SH-SY5Y (cell line): ENCODE results near the gene BLOC1S4.

Experiments
- GATA2 ChIP-seq: IDR thresholded peaks from 2 replicates; pipeline ENCODE4 v1.6.1; 2011; ENCODE audit warnings: mild to moderate bottlenecking, low read depth, low read length
- GATA3 ChIP-seq: IDR thresholded peaks from 2 replicates; pipeline ENCODE4 v1.6.1; 2011; ENCODE audit warnings: low read depth, mild to moderate bottlenecking, low read length, moderate library complexity

DNA sequence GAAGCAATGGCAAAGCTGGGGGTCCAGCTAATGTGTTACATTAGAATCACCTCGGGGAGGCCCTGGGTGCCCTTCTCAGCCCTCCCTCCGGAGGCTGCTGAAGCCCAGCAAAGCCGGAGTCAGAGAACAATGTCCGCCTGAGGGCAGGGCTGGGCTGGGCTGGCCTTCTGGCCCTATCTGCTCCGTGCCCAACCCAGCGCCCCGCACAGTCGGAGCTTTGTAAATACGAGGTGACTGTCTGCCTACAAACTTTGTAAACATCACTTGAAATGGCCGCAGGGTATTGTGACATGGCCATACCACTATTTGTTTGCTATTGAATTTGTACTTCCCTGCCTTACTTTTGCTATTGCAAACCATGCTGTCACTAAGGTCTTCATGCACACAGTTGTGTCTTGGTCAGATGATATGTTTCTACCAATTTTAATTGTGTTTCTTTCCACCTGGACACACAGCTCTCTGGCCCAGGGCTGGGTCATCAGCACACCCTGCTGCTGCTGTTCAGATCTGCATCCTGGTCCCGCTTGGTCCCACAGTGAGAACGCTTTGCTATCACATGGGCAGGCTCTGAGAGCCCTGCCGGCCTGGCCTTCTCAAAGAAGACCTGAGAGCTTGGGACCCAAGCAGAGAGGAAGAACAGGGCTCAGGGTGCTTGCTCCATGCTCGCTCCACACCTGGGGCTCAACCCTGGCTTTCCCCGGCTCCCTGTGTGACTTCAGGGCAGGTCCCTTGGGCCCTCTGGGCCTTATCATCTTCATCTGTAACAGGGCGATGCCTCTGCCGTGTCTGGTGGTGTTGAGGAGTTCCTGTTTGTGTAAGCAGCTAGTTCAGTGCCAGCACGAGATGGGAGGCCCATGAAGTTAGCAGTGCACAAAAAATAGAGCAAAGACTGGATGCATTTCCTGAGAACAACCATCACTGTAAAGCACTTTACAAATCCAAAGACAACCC, 20.0 kb upstream of the BLOC1S4 start:
- TF ChIP-seq GATA3 (no peak), GATA2 (no peak)
